NCI-H510A treated with DMSO at 0.1 percent for 48 hours (cell line): ENCODE results near the gene ASTN1.
"Not testable (repeated sequence)": the region's sequence is repeated elsewhere in the genome, so short reads cannot be mapped to it uniquely, and the experiment has no call there.

Experiments used
- DNase-seq: peaks from one replicate; lab custom pipeline; 2025; lab: John Stamatoyannopoulos, UW

Gene ASTN1

GRCh38 chr1:177106614-177107365, 57.7 kb downstream of the ASTN1 start:
- DNase-seq: peak; percentile 64

- no peak for DNase-seq
Observed at GRCh38 chr1:177106196-177106595, 58.3 kb downstream of the ASTN1 start.

GRCh38 chr1:177103005-177103852, 61.3 kb downstream of the ASTN1 start:
- DNase-seq: no peak

- no peak for DNase-seq
Observed at GRCh38 chr1:177092001-177092400, 72.5 kb downstream of the ASTN1 start.

- no peak for DNase-seq
Observed at GRCh38 chr1:177091040-177091439, 73.5 kb downstream of the ASTN1 start.

GRCh38 chr1:177088966-177089365, 75.5 kb downstream of the ASTN1 start:
- DNase-seq: no peak

- DNase-seq: no peak
Observed at GRCh38 chr1:177082855-177083693, 81.4 kb downstream of the ASTN1 start.

GRCh38 chr1:177080564-177080963, 83.9 kb downstream of the ASTN1 start:
- no peak for DNase-seq

GRCh38 chr1:177077734-177078499, 86.6 kb downstream of the ASTN1 start:
- DNase-seq: peak; percentile 14

GRCh38 chr1:177077006-177077405, 87.5 kb downstream of the ASTN1 start:
- no peak for DNase-seq

GRCh38 chr1:177074811-177075210, 89.7 kb downstream of the ASTN1 start:
- not testable (repeated sequence) for DNase-seq

GRCh38 chr1:177069490-177069889, 95.0 kb downstream of the ASTN1 start:
- no peak for DNase-seq

- DNase-seq: no peak
Observed at GRCh38 chr1:177067752-177068410, 96.6 kb downstream of the ASTN1 start.

GRCh38 chr1:177065430-177065829, 99.1 kb downstream of the ASTN1 start:
- DNase-seq: no peak

- no peak for DNase-seq
Observed at GRCh38 chr1:177063648-177064047, 100.9 kb downstream of the ASTN1 start.

- DNase-seq: no peak
Observed at GRCh38 chr1:177054542-177054941, 110.0 kb downstream of the ASTN1 start.

GRCh38 chr1:177053648-177054047, 110.9 kb downstream of the ASTN1 start:
- no peak for DNase-seq

- DNase-seq: no peak
Observed at GRCh38 chr1:177048314-177049069, 116.0 kb downstream of the ASTN1 start.

GRCh38 chr1:177045151-177045550, 119.4 kb downstream of the ASTN1 start:
- no peak for DNase-seq

GRCh38 chr1:177044390-177044789, 120.1 kb downstream of the ASTN1 start:
- no peak for DNase-seq
